Measurements from ENCODE around the gene AGAP1.

GRCh38 chr2:235549735-235550377, 56.0 kb downstream of the AGAP1 start:
- TF ChIP-seq CTCF (IDR thresholded peaks at IDR 0.05) (no peak), POLR2AphosphoS5 (IDR thresholded peaks at IDR 0.05) (no peak), EP300 (IDR thresholded peaks at IDR 0.05) (no peak), POLR2A (IDR thresholded peaks at IDR 0.05) (no peak)

All from sigmoid colon (tissue), 4 donors.